ENCODE data around the gene ZBED2. TPM values are rescaled to one million over a fixed set of nuclear protein-coding genes. Genes with fewer than 3 reads are reported as not detected.

Gene ZBED2
- total and polyA plus RNA-seq, 2 experiments from 2014 or later, result not detected

DNA sequence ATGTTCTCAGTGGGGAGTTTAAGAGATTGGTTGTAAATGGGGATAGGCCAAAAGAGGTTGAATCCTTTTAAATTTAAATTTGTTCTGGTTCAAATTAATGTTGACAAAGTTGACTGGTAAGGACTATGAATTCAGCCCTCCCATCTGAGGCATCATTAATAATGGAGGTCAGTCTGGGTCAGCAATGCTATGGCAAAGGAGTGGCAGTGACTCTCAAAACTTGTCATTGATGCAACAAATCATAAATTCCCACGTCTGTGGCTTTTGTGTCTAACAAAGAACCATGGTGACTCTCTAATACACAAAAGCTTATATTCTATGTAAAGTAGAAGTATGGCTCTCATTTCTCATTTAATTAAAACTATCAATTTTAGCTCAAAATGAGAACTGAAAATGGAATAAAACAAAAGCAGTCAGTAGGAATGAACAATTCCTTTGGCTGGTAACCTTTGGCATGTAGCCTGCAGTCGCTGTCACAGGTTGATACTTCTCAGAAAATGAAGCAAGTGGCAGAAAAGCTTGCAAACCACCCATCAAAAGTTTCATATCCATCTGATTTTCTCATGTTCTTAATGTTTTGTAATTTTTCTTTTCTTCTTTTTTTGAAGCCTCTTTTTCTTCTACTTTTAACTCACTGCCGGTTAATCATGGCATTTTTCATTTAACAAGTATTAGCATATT is 12.2 kb upstream of the ZBED2 start:
- no peaks in the 10 kb centered on the region; the same call in 1 of the 2 replicates for H3K4me1 ChIP-seq (ENCODE audit: insufficient read depth)
- no peak overlapping the region for H3K4me2 ChIP-seq
- DNase-seq (ENCODE audit: low spot score) (no peak), ATAC-seq (no peak)
- no peak for TF ChIP-seq CREB1 (CRISPR knock-in tag; IDR thresholded peaks at IDR 0.05; ENCODE audit: low read depth)
- TF ChIP-seq EZH2 (IDR thresholded peaks at IDR 0.05; ENCODE audit: low read depth, unreplicated experiment), result no peak
- TF ChIP-seq, protein P1, sequence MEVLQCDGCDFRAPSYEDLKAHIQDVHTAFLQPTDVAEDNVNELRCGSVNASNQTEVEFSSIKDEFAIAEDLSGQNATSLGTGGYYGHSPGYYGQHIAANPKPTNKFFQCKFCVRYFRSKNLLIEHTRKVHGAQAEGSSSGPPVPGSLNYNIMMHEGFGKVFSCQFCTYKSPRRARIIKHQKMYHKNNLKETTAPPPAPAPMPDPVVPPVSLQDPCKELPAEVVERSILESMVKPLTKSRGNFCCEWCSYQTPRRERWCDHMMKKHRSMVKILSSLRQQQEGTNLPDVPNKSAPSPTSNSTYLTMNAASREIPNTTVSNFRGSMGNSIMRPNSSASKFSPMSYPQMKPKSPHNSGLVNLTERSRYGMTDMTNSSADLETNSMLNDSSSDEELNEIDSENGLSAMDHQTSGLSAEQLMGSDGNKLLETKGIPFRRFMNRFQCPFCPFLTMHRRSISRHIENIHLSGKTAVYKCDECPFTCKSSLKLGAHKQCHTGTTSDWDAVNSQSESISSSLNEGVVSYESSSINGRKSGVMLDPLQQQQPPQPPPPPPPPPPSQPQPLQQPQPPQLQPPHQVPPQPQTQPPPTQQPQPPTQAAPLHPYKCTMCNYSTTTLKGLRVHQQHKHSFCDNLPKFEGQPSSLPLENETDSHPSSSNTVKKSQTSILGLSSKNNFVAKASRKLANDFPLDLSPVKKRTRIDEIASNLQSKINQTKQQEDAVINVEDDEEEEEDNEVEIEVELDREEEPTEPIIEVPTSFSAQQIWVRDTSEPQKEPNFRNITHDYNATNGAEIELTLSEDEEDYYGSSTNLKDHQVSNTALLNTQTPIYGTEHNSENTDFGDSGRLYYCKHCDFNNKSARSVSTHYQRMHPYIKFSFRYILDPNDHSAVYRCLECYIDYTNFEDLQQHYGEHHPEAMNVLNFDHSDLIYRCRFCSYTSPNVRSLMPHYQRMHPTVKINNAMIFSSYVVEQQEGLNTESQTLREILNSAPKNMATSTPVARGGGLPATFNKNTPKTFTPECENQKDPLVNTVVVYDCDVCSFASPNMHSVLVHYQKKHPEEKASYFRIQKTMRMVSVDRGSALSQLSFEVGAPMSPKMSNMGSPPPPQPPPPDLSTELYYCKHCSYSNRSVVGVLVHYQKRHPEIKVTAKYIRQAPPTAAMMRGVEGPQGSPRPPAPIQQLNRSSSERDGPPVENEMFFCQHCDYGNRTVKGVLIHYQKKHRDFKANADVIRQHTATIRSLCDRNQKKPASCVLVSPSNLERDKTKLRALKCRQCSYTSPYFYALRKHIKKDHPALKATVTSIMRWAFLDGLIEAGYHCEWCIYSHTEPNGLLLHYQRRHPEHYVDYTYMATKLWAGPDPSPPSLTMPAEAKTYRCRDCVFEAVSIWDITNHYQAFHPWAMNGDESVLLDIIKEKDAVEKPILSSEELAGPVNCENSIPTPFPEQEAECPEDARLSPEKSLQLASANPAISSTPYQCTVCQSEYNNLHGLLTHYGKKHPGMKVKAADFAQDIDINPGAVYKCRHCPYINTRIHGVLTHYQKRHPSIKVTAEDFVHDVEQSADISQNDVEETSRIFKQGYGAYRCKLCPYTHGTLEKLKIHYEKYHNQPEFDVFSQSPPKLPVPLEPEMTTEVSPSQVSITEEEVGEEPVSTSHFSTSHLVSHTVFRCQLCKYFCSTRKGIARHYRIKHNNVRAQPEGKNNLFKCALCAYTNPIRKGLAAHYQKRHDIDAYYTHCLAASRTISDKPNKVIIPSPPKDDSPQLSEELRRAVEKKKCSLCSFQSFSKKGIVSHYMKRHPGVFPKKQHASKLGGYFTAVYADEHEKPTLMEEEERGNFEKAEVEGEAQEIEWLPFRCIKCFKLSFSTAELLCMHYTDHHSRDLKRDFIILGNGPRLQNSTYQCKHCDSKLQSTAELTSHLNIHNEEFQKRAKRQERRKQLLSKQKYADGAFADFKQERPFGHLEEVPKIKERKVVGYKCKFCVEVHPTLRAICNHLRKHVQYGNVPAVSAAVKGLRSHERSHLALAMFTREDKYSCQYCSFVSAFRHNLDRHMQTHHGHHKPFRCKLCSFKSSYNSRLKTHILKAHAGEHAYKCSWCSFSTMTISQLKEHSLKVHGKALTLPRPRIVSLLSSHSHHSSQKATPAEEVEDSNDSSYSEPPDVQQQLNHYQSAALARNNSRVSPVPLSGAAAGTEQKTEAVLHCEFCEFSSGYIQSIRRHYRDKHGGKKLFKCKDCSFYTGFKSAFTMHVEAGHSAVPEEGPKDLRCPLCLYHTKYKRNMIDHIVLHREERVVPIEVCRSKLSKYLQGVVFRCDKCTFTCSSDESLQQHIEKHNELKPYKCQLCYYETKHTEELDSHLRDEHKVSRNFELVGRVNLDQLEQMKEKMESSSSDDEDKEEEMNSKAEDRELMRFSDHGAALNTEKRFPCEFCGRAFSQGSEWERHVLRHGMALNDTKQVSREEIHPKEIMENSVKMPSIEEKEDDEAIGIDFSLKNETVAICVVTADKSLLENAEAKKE (CRISPR knock-in tag; IDR thresholded peaks at IDR 0.05), result no peak
- TF ChIP-seq ZNF331 (CRISPR knock-in tag; IDR thresholded peaks at IDR 0.05; ENCODE audit: low read depth), result no peak
- TF ChIP-seq, protein P2, sequence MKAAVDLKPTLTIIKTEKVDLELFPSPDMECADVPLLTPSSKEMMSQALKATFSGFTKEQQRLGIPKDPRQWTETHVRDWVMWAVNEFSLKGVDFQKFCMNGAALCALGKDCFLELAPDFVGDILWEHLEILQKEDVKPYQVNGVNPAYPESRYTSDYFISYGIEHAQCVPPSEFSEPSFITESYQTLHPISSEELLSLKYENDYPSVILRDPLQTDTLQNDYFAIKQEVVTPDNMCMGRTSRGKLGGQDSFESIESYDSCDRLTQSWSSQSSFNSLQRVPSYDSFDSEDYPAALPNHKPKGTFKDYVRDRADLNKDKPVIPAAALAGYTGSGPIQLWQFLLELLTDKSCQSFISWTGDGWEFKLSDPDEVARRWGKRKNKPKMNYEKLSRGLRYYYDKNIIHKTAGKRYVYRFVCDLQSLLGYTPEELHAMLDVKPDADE (IDR thresholded peaks at IDR 0.05), result no peak
- no peak for TF ChIP-seq POLR2AphosphoS5 (IDR thresholded peaks at IDR 0.05; ENCODE audit: low read depth)
- TF ChIP-seq STAT1 (IDR thresholded peaks at IDR 0.05; ENCODE audit: unreplicated experiment), result no peak
- TF ChIP-seq, protein P3, sequence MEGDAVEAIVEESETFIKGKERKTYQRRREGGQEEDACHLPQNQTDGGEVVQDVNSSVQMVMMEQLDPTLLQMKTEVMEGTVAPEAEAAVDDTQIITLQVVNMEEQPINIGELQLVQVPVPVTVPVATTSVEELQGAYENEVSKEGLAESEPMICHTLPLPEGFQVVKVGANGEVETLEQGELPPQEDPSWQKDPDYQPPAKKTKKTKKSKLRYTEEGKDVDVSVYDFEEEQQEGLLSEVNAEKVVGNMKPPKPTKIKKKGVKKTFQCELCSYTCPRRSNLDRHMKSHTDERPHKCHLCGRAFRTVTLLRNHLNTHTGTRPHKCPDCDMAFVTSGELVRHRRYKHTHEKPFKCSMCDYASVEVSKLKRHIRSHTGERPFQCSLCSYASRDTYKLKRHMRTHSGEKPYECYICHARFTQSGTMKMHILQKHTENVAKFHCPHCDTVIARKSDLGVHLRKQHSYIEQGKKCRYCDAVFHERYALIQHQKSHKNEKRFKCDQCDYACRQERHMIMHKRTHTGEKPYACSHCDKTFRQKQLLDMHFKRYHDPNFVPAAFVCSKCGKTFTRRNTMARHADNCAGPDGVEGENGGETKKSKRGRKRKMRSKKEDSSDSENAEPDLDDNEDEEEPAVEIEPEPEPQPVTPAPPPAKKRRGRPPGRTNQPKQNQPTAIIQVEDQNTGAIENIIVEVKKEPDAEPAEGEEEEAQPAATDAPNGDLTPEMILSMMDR (conservative IDR thresholded peaks at IDR 0.05; ENCODE audit: low read depth in 2 of 2), result no peak
- TF ChIP-seq ZNF114 (CRISPR knock-in tag; IDR thresholded peaks at IDR 0.05), result no peak
- TF ChIP-seq NANOG (IDR thresholded peaks at IDR 0.05; ENCODE audit: borderline replicate concordance), result no peak
- TF ChIP-seq, protein P4, sequence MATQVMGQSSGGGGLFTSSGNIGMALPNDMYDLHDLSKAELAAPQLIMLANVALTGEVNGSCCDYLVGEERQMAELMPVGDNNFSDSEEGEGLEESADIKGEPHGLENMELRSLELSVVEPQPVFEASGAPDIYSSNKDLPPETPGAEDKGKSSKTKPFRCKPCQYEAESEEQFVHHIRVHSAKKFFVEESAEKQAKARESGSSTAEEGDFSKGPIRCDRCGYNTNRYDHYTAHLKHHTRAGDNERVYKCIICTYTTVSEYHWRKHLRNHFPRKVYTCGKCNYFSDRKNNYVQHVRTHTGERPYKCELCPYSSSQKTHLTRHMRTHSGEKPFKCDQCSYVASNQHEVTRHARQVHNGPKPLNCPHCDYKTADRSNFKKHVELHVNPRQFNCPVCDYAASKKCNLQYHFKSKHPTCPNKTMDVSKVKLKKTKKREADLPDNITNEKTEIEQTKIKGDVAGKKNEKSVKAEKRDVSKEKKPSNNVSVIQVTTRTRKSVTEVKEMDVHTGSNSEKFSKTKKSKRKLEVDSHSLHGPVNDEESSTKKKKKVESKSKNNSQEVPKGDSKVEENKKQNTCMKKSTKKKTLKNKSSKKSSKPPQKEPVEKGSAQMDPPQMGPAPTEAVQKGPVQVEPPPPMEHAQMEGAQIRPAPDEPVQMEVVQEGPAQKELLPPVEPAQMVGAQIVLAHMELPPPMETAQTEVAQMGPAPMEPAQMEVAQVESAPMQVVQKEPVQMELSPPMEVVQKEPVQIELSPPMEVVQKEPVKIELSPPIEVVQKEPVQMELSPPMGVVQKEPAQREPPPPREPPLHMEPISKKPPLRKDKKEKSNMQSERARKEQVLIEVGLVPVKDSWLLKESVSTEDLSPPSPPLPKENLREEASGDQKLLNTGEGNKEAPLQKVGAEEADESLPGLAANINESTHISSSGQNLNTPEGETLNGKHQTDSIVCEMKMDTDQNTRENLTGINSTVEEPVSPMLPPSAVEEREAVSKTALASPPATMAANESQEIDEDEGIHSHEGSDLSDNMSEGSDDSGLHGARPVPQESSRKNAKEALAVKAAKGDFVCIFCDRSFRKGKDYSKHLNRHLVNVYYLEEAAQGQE (IDR thresholded peaks at IDR 0.05; ENCODE audit: unreplicated experiment), result no peak
- no peak for TF ChIP-seq EZH2phosphoT487 (IDR thresholded peaks at IDR 0.05; ENCODE audit: unreplicated experiment)
- TF ChIP-seq JUNB (IDR thresholded peaks at IDR 0.05; ENCODE audit: unreplicated experiment), result no peak
- H3K79me2 ChIP-seq (replicated peaks; ENCODE audit: insufficient read depth), result no peaks in the 10 kb centered on the region
- H3K9me2 ChIP-seq (ENCODE audit: insufficient read depth), result no peaks in the 10 kb centered on the region; the same call in 1 of the 2 replicates
- Mint-ChIP-seq H3K27ac (no peak overlapping the region; the same call in 1 of the 2 replicates), H3K27me3 (ENCODE audit: insufficient read depth, low read depth, poor library complexity) (no peaks in the 10 kb centered on the region), H3K4me1 (peaks cover 2% of the 10 kb centered on the region; the same call in 2 of the 3 replicates), H3K36me3 (ENCODE audit: low read depth) (no peaks in the 10 kb centered on the region), H3K4me3 (no peak overlapping the region), H3K9me3 (no peaks in the 10 kb centered on the region)
- H2AFZ ChIP-seq, result no peak overlapping the region
- no peaks in the 10 kb centered on the region for H3K36me3 ChIP-seq (ENCODE audit: insufficient read depth)
- no peak overlapping the region for H3K27ac ChIP-seq (ENCODE audit: low read depth)
- no peaks in the 10 kb centered on the region for H3K27me3 ChIP-seq (ENCODE audit: insufficient read depth)
- no peaks in the 10 kb centered on the region for H3F3A ChIP-seq (replicated peaks; ENCODE audit: low read depth)
- no peaks in the 10 kb centered on the region for H4K20me1 ChIP-seq (replicated peaks; ENCODE audit: insufficient read depth)
- H3K4me3 ChIP-seq, result no peak overlapping the region

Measured in GM23338 (cell line).